Activated CD8-positive, alpha-beta T cell treated with anti-CD3 and anti-CD28 coated beads, Interleukin-2, amount 10 ng/mL, durations not matched to agents 7 days and 5 days (primary cell): ENCODE measurements around the gene DESI1. TPM values are rescaled to one million over a fixed set of nuclear protein-coding genes. Genes with fewer than 3 reads are reported as not detected.

ENCODE experiments used
- ATAC-seq: fragments of 150-1000 bp; cut with Tn5 transposase; one replicate; pipeline ENCODE4 v1.10.0; 2021; ENCODE audit warnings: moderate library complexity
- CTCF ChIA-PET: fragments of 350-600 bp; sonication (Branson Sonifier 250); formaldehyde crosslinking; loops from one replicate; lab custom pipeline; 2021; ENCODE audit warnings: antibody characterized with exemption; lab: Charles Lee
- POLR2A ChIA-PET: fragments of 350-600 bp; sonication (Branson Sonifier 250); formaldehyde crosslinking; loops from one replicate; lab custom pipeline; 2021; ENCODE audit warnings: antibody characterized with exemption; lab: Charles Lee
- DNase-seq: peaks from one replicate; pipeline ENCODE4 v3.0.0-alpha.2; 2020
- H3K27ac Mint-ChIP-seq: one replicate; pipeline ENCODE4 v1.8.0; 2021; ENCODE audit warnings: mild to moderate bottlenecking, mixed read lengths
- H3K27me3 Mint-ChIP-seq: one replicate; pipeline ENCODE4 v1.8.0; 2021; ENCODE audit warnings: low read depth, mixed read lengths
- H3K36me3 Mint-ChIP-seq: one replicate; pipeline ENCODE4 v1.8.0; 2021; ENCODE audit warnings: low read depth, mixed read lengths
- H3K4me1 Mint-ChIP-seq: one replicate; pipeline ENCODE4 v1.8.0; 2021; ENCODE audit warnings: low read depth, mixed read lengths
- H3K4me3 Mint-ChIP-seq: one replicate; pipeline ENCODE4 v1.8.0; 2021; ENCODE audit warnings: mild to moderate bottlenecking, mixed read lengths
- H3K9me3 Mint-ChIP-seq: one replicate; pipeline ENCODE4 v1.8.0; 2022; ENCODE audit warnings: mixed read lengths; ENCODE audit not compliant: insufficient read depth
- total RNA-seq, 2 experiments: library from RNA; stranded (reverse); gene quantifications; one replicate each; pipeline ENCODE4 v1.2.3, GENCODE V29; 2021

The DESI1 gene
- total RNA-seq, 2 experiments from 2014 or later: 33.0 to 35.2 TPM

DNA sequence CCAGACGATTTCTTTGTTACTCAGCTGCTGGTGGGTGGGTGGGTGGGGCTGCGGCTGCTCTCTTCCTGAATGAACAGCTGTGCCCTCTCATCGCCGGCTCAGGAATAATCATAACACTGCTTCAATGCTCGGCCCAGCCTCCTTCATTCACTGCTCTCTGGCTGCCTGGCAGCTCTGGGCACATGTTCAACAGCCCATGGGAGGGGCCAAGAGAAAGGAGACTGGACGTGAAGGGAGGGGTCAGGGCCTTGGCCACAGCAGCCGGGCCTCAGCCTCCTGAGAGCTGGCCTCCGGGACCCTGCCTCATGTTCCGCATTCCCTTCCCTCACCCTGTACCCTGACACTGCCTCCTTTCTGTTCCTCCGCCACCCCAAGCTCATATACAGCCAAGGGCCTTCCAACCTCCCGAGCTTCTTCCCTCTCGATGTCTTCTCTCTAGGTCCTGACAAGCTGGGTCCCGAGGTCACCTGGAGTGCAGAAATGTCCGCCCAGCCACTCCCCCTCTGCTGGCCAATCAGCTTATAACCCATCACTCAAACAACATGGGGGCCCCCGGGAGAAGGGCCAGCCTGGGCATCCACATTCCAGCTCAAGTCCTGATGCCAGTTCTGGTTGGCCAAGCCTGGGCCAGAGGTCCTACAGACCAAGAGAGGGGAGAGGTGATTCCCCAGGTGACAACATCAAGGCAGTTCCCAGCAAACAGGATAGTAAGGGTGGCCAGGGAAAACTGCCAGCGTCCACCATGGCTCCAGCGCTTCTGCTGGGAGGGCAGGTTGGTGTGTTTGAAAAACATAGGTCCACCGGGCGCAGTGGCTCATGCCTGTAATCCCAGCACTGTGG, 63.2 kb downstream of the DESI1 start:
- ATAC-seq: no peak
- CTCF ChIA-PET: interaction anchor here (0.8 to 1.6 kb wide), 4 partner anchors 25 to 154 kb away, joined by 3 to 4 read pairs (median 4); partner anchors contain the start of gene PMM1
- no peak overlapping the region for H3K4me3 Mint-ChIP-seq
- H3K4me1 Mint-ChIP-seq: peaks cover 6% of the 10 kb centered on the region
- peaks cover 27% of the 10 kb centered on the region for H3K27me3 Mint-ChIP-seq
- H3K36me3 Mint-ChIP-seq: no peaks in the 10 kb centered on the region
- no peak overlapping the region for H3K27ac Mint-ChIP-seq
- no peak for DNase-seq
- POLR2A ChIA-PET: no interaction called here
- H3K9me3 Mint-ChIP-seq: no peaks in the 10 kb centered on the region

DNA sequence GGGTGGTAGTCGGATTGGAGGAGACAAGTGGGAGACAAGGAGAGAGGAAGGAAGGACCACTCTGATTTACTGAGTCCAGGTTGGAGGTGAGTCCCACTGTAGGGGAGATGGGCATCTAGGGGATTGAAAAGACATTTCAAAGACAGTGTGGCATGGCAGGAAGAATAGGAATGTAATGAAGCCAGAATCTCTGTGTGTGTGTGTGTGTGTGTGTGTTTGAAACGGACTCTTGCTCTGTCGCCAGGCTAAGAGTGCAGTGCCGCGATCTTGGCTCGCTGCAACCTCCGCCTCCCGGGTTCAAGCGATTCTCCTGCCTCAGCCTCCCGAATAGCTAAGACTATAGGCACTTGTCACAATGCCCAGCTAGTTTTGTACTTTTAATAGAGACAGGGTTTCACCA, 64.3 kb downstream of the DESI1 start:
- DNase-seq (no peak), ATAC-seq (no peak)
- Mint-ChIP-seq H3K4me1 (peaks cover 6% of the 10 kb centered on the region), H3K9me3 (no peaks in the 10 kb centered on the region), H3K4me3 (no peak overlapping the region), H3K36me3 (no peaks in the 10 kb centered on the region), H3K27ac (no peak overlapping the region), H3K27me3 (peaks cover 26% of the 10 kb centered on the region)
- CTCF ChIA-PET: interaction anchor here (1.3 to 1.6 kb wide), 2 partner anchors 33 to 40 kb away, joined by 4 read pairs; partner anchors contain the start of gene PMM1
- POLR2A ChIA-PET: no interaction called here

DNA sequence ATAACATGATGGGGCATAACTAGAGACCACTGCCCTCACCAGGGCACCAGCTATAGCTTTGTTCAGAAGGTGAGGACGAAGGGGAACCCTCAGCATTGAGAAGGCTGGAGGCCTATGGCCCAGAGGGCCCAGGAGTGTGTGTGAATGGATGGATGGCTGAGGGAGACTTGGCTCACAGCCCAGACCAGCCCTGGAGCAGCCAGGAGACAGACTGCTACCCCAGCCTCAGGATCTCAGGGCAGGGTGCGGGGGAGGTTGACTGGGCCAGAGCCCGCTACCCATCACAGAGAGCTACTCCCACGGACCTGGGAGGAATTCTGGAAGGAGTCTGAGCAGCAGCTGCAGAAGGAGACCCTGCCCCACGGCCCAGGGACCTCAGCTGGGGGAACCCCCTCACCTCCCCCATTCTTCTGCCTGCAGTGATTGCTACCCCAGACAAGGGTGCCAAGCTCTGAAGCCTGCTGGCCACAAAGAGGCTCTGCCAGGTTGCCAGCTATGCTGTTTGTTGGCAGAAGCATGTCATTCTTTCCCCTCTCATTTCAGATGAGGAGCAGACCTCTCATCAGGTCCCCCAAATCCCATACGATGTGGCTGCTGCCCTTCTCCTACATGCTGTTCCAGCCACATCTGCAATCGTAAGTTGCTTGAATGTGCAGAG, 65.4 kb downstream of the DESI1 start:
- Mint-ChIP-seq H3K4me3 (no peak overlapping the region), H3K36me3 (no peaks in the 10 kb centered on the region), H3K27ac (no peak overlapping the region), H3K27me3 (peaks cover 17% of the 10 kb centered on the region), H3K4me1 (peaks cover 6% of the 10 kb centered on the region), H3K9me3 (no peaks in the 10 kb centered on the region)
- ChIA-PET CTCF (interaction anchor here (0.9 to 1.2 kb wide), 2 partner anchors 29 to 111 kb away, joined by 3 to 4 read pairs; no protein-coding TSS in a partner anchor), POLR2A (no interaction called here)
- ATAC-seq (no peak), DNase-seq (no peak)

DNA sequence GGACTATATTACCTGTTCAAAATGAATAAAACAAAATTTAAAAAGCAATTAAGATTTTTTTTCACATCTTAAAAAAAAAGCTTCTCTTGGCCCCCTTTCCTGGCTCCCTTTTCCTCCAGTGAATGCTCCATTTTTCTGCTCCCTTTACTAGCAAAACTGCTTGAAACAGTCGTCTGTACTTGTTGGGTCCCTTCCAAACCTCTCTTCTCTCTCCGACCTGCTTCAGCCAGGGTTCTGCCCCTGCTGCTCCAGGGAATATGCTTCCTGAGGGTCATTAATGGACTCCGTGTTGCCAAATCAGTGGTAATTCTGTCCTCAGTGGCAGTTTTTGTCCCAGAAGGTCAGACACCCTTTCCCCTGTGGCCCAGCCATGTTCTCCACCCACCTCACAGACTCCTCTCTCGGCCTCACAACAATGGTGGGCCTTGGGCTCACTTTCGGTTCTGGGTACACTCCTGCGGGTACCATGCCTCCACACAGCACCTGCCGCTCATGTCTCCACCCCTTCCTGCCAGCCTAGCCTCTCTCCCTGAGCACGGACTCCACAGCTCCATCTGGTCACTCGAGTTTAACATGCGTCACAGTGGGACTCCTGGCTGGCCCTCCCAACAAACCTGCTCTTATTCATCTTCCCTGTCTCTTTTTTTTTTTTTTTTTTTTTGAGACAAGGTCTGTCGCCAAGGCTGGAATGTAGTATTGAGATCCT, 68.8 kb downstream of the DESI1 start:
- H3K9me3 Mint-ChIP-seq: no peaks in the 10 kb centered on the region
- ChIA-PET CTCF (no interaction called here), POLR2A (no interaction called here)
- no peaks in the 10 kb centered on the region for H3K36me3 Mint-ChIP-seq
- ATAC-seq (no peak), DNase-seq (no peak)
- no peak overlapping the region for H3K27ac Mint-ChIP-seq
- peaks cover 2% of the 10 kb centered on the region for H3K4me1 Mint-ChIP-seq
- no peak overlapping the region for H3K4me3 Mint-ChIP-seq
- peaks cover 11% of the 10 kb centered on the region for H3K27me3 Mint-ChIP-seq

DNA sequence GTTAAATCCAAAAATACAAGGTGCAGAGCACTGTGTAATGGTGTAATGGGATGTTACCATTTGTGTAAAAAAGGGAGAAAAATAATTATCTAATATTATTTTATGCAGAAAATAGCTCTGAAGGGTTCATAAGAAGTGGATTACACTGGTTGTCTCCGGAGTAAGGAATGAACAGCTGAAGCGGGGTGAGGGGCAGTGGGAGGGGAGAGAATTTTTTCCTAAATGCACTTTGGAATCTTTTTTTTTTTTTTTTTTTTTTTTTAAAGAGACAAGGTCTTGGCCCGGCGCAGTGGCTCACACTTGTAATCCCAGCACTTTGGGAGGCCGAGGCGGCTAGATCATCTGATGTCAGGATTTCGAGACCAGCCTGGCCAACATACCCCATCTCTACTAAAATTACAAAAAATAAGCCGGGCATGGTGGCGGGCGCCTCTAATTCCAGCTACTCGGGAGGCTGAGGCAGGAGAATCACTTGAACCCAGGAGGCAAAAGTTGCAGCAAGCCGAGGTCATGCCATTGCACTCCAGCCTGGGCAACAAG, 69.8 kb downstream of the DESI1 start:
- no peak for DNase-seq
- ChIA-PET CTCF (no interaction called here), POLR2A (no interaction called here)
- peaks cover 5% of the 10 kb centered on the region for H3K27me3 Mint-ChIP-seq
- no peak for ATAC-seq
- no peaks in the 10 kb centered on the region for H3K9me3 Mint-ChIP-seq
- no peak overlapping the region for H3K27ac Mint-ChIP-seq
- H3K4me3 Mint-ChIP-seq: no peak overlapping the region
- H3K4me1 Mint-ChIP-seq: no peaks in the 10 kb centered on the region
- H3K36me3 Mint-ChIP-seq: no peaks in the 10 kb centered on the region

DNA sequence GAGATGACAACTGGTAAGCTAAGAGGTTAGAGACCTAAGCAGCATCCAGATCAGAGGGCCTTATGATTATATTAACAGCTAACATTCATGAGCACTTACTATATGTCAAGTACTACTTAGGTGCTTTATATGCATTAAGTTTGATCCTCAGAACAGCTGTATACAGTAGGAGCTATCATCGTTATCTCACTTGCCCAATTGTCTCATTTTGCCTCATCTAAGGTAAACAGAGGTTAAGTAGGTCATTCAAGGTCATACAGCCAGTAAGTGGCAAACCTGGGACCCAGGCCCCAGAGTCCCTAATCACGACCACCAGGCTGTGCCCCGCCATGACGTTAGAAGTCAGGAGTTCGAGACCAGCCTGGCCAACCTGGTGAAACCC, 72.0 kb downstream of the DESI1 start:
- H3K9me3 Mint-ChIP-seq: no peaks in the 10 kb centered on the region
- POLR2A ChIA-PET: interaction anchor here (2.1 kb wide), 1 partner anchor 41 kb away, joined by 7 read pairs; the partner anchor contains the start of gene PMM1

More for the DNA sequence above, 72.0 kb downstream of the DESI1 start:
- Mint-ChIP-seq H3K27ac (no peak overlapping the region), H3K4me3 (no peak overlapping the region), H3K36me3 (peaks cover 2% of the 10 kb centered on the region), H3K27me3 (peaks cover 8% of the 10 kb centered on the region), H3K4me1 (peaks cover 12% of the 10 kb centered on the region)
- ATAC-seq (no peak), DNase-seq (no peak)
- CTCF ChIA-PET: interaction anchor here (0.7 to 1.7 kb wide), 2 partner anchors 22 to 41 kb away, joined by 3 to 7 read pairs; partner anchors contain the start of gene PMM1

Other genes starting within 250 kb of the DESI1 start
- gene TEF, start 239.1 kb downstream of the DESI1 start, total RNA-seq: 1 to 10 TPM; 2.9 to 3.0 TPM
- gene TOB2, start 174.2 kb downstream of the DESI1 start, total RNA-seq: 10 to 100 TPM; 33.2 to 33.6 TPM
- gene PHF5A, start 152.4 kb downstream of the DESI1 start, total RNA-seq: 10 to 100 TPM; 58.8 to 62.1 TPM
- 10 to 100 TPM; 91.8 to 97.1 TPM for gene ACO2, start 151.9 kb downstream of the DESI1 start, total RNA-seq
- 10 to 100 TPM; 31.3 to 31.9 TPM for gene POLR3H, start 76.6 kb downstream of the DESI1 start, total RNA-seq
- not detected for gene CSDC2, start 60.0 kb downstream of the DESI1 start, total RNA-seq
- 10 to 100 TPM; 37.5 to 38.2 TPM for gene PMM1, start 31.2 kb downstream of the DESI1 start, total RNA-seq
- 100 to 1,000 TPM; 302 to 308 TPM for gene XRCC6, start 252 bp upstream of the DESI1 start, total RNA-seq
- 100 to 1,000 TPM; 185 to 200 TPM for gene SNU13, start 67.8 kb upstream of the DESI1 start, total RNA-seq
- gene MEI1, start 78.5 kb upstream of the DESI1 start, total RNA-seq: 10 to 100 TPM; 48.1 to 48.4 TPM
- 10 to 100 TPM; 20.3 to 20.9 TPM for gene CCDC134, start 179.6 kb upstream of the DESI1 start, total RNA-seq
- 10 to 100 TPM; 93.0 to 93.7 TPM for gene SREBF2, start 212.1 kb upstream of the DESI1 start, total RNA-seq